HEK293 (cell line): ENCODE results near the gene MRPS2.
"Not testable (repeated sequence)": the region's sequence is repeated elsewhere in the genome, so short reads cannot be mapped to it uniquely, and the experiment has no call there.

Source experiments
- CTCF ChIA-PET: fragments of 350-600 bp; formaldehyde crosslinking; extraction: SDS; loops from one replicate; lab custom pipeline; 2021; ENCODE audit warnings: antibody characterized with exemption; lab: Yijun Ruan, JAX
- POLR2A ChIA-PET: fragments of 300-600 bp; formaldehyde crosslinking; extraction: SDS; loops from one replicate; lab custom pipeline; 2020; ENCODE audit warnings: antibody characterized with exemption, inconsistent platforms; lab: Yijun Ruan, JAX
- H3K27ac ChIP-seq: fragments of 200-500 bp; sonication (Bioruptor generic); 2 replicates; pipeline ENCODE4 v1.5.1; 2014; ENCODE audit warnings: low read depth, low read length, control low read depth, inconsistent platforms; ENCODE audit errors: extremely low read depth
- H3K36me3 ChIP-seq, 2 experiments: fragments of 200-500 bp in 1 of 2; sonication (Bioruptor generic) in 1 of 2; 1 replicate in 1 of 2; 2 replicates in 1 of 2; pipeline ENCODE4 v1.5.1; 2014 to 2017; ENCODE audit warnings: inconsistent platforms in 2 of 2, low read length in 2 of 2; ENCODE audit not compliant: control insufficient read depth in 2 of 2, insufficient read depth in 1 of 2
- H3K4me1 ChIP-seq: fragments of 200-500 bp; sonication (Bioruptor generic); 2 replicates; pipeline ENCODE4 v1.5.1; 2014; ENCODE audit warnings: mild to moderate bottlenecking, low read length, inconsistent platforms; ENCODE audit not compliant: control insufficient read depth, insufficient read depth
- H3K4me3 ChIP-seq: 2 replicates; pipeline ENCODE4 v1.5.1; 2011; ENCODE audit warnings: low read depth, mild to moderate bottlenecking, control low read depth, low read length, moderate library complexity
- H3K9me3 ChIP-seq: fragments of 200-500 bp; sonication (Bioruptor generic); 2 replicates; pipeline ENCODE4 v1.5.1; 2014; ENCODE audit warnings: low read depth, low read length, inconsistent platforms; ENCODE audit not compliant: control insufficient read depth, insufficient read depth
- KLF1 ChIP-seq: fragments of 450-650 bp; formaldehyde crosslinking; IDR thresholded peaks from 2 replicates; pipeline ENCODE4 v1.5.1; 2016; ENCODE audit warnings: missing biosample characterization, missing genetic modification characterization
- ZEB2 ChIP-seq: fragments of 450-650 bp; formaldehyde crosslinking; IDR thresholded peaks from 2 replicates; pipeline ENCODE4 v1.5.1; 2016; ENCODE audit warnings: missing biosample characterization, missing genetic modification characterization
- ZNF302 ChIP-seq: fragments of 450-650 bp; formaldehyde crosslinking; IDR thresholded peaks from 2 replicates; pipeline ENCODE4 v1.5.1; 2016; ENCODE audit warnings: missing biosample characterization, missing genetic modification characterization, low read depth
- ZNF394 ChIP-seq: fragments of 450-650 bp; formaldehyde crosslinking; IDR thresholded peaks from 2 replicates; pipeline ENCODE4 v1.5.1; 2016; ENCODE audit warnings: missing biosample characterization, missing genetic modification characterization, mild to moderate bottlenecking, moderate library complexity, borderline replicate concordance
- ZNF664 ChIP-seq: fragments of 450-650 bp; formaldehyde crosslinking; IDR thresholded peaks from 2 replicates; pipeline ENCODE4 v1.5.1; 2016; ENCODE audit warnings: missing biosample characterization, missing genetic modification characterization
- ZNF701 ChIP-seq: fragments of 450-650 bp; formaldehyde crosslinking; IDR thresholded peaks from 2 replicates; pipeline ENCODE4 v1.5.1; 2016; ENCODE audit warnings: missing biosample characterization, missing genetic modification characterization
- ZNF791 ChIP-seq: fragments of 450-650 bp; formaldehyde crosslinking; IDR thresholded peaks from 2 replicates; pipeline ENCODE4 v1.5.1; 2016; ENCODE audit warnings: missing biosample characterization, missing genetic modification characterization
- TF ChIP-seq, protein P1 (sequence below): fragments of 450-650 bp; formaldehyde crosslinking; IDR thresholded peaks from 2 replicates; pipeline ENCODE4 v1.5.1; 2016; ENCODE audit warnings: missing biosample characterization, missing genetic modification characterization
- TF ChIP-seq, protein P2 (sequence below): fragments of 450-650 bp; formaldehyde crosslinking; IDR thresholded peaks from 2 replicates; pipeline ENCODE4 v1.5.1; 2017; ENCODE audit warnings: missing biosample characterization, missing genetic modification characterization
- TF ChIP-seq, protein P3 (sequence below): fragments of 450-650 bp; formaldehyde crosslinking; IDR thresholded peaks from 2 replicates; pipeline ENCODE4 v1.5.1; 2017; ENCODE audit warnings: missing biosample characterization, missing genetic modification characterization

The MRPS2 gene

DNA sequence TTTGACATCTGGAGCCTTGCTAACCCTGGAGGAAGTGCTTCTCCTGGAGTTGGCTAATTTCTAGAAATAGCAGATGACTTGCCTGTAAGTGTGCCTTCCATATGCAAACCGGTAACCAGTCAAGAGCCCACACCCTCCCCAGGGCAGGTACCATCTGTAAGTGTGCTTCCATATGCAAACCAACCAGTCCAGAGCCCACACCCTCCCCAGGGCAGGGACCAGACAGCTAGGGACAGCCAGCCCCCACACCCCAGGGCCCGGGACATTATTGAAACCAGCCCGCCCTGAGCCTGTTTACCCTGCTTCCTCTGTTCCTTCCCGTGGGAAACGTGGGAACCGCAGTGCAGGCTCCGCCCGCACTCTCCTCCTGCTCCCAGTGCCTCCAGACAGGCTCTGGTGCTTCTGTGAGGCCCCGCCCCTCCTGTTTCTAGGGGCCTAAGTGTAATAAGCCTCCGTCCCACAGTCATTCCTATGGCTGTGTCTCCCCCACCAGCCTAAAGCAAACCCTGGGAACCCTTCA lies 33.8 kb downstream of the MRPS2 start:
- CTCF ChIA-PET = interaction anchor here (0.6 kb wide), 1 partner anchor 69 kb away, joined by 3 read pairs; no protein-coding TSS in a partner anchor

DNA sequence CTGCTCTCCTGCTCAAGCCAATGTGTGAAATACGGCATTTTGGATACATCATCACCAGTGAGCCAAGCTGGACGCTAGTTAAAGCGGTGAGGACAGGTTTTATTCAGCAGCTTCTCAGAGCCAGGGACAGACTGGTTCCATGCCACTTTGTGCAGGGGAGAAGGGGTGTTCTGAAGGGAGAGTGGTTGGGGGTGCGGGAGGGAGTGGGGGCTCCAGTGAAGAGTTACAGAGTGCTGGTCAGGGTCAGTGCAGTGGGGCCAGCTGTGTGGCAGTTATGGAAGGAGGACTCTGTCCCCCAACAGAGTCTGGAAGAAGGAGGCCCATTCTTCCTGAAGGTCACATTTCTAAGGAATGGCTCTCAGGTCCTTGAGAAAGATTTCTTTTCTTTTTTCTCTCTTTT lies 34.3 kb downstream of the MRPS2 start:
- H3K4me1 ChIP-seq, H3K27ac ChIP-seq, H3K36me3 ChIP-seq, POLR2A ChIA-PET, H3K9me3 ChIP-seq, H3K4me3 ChIP-seq: not testable (repeated sequence)
- CTCF ChIA-PET = interaction anchor here (0.7 kb wide), 2 partner anchors 10 to 30 kb away, joined by 4 to 6 read pairs; no protein-coding TSS in a partner anchor

More for the DNA sequence above, 33.8 kb downstream of the MRPS2 start:
- H3K36me3 ChIP-seq, POLR2A ChIA-PET, H3K27ac ChIP-seq, H3K4me1 ChIP-seq, H3K9me3 ChIP-seq, H3K4me3 ChIP-seq: not testable (repeated sequence)
- TF ChIP-seq KLF1 (tag by site-specific recombination) = peak; percentile 51

DNA sequence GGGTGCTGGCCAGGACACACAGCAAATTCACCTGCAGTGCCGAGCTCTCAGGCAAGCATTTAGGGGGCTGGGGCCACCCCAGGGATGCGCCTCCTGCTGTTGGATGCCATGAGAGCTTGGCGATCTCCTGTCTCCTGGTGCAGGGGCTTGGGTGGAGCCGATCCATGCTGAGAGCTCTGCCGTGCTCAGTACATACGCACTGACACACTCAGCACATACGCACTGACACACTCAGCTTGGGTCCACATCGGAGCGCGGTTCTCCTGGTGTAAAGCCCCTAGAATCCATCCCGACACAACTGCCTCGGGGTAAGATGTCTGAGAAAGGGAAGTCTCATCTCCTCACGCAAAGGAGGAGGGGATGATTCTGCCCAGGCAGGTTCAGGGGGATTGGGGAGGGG lies 35.1 kb downstream of the MRPS2 start:
- H3K4me1 ChIP-seq, CTCF ChIA-PET, H3K9me3 ChIP-seq, H3K4me3 ChIP-seq, H3K27ac ChIP-seq, H3K36me3 ChIP-seq, POLR2A ChIA-PET: not testable (repeated sequence)

DNA sequence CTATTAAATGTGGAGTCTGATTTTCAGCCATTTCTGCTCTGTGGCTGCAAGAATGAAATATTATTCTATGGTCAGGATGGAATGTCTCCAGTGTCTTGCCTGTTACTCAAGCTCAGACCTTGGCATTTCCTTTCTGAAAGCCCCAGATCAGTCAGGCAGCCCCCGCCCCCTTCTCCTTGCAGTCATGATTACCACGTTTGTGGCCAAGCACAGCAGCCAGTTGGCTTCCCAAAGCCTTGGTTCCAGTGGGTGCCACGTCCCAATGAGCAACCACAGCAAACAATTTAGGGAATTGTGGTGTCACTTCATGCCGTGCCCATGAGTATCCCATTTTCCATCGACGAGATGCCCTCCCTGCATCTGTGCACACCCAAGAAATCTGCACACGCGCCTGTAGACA lies 35.7 kb downstream of the MRPS2 start:
- POLR2A ChIA-PET = no interaction called here

More for the DNA sequence above, 35.7 kb downstream of the MRPS2 start:
- CTCF ChIA-PET = no interaction called here
- Histone ChIP-seq H3K9me3 (no peaks in the 10 kb centered on the region), H3K4me3 (no peak overlapping the region), H3K4me1 (no peaks in the 10 kb centered on the region), H3K36me3 (no peaks in the 10 kb centered on the region), H3K27ac (no peak overlapping the region)
- TF ChIP-seq ZNF791 (tag by site-specific recombination) (no peak), ZEB2 (tag by site-specific recombination) (no peak), ZNF664 (tag by site-specific recombination) (no peak), ZNF394 (no peak), ZNF302 (tag by site-specific recombination) (no peak), ZNF701 (no peak)
- TF ChIP-seq, protein P1, sequence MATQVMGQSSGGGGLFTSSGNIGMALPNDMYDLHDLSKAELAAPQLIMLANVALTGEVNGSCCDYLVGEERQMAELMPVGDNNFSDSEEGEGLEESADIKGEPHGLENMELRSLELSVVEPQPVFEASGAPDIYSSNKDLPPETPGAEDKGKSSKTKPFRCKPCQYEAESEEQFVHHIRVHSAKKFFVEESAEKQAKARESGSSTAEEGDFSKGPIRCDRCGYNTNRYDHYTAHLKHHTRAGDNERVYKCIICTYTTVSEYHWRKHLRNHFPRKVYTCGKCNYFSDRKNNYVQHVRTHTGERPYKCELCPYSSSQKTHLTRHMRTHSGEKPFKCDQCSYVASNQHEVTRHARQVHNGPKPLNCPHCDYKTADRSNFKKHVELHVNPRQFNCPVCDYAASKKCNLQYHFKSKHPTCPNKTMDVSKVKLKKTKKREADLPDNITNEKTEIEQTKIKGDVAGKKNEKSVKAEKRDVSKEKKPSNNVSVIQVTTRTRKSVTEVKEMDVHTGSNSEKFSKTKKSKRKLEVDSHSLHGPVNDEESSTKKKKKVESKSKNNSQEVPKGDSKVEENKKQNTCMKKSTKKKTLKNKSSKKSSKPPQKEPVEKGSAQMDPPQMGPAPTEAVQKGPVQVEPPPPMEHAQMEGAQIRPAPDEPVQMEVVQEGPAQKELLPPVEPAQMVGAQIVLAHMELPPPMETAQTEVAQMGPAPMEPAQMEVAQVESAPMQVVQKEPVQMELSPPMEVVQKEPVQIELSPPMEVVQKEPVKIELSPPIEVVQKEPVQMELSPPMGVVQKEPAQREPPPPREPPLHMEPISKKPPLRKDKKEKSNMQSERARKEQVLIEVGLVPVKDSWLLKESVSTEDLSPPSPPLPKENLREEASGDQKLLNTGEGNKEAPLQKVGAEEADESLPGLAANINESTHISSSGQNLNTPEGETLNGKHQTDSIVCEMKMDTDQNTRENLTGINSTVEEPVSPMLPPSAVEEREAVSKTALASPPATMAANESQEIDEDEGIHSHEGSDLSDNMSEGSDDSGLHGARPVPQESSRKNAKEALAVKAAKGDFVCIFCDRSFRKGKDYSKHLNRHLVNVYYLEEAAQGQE (tag by site-specific recombination) = no peak
- TF ChIP-seq, protein P2, sequence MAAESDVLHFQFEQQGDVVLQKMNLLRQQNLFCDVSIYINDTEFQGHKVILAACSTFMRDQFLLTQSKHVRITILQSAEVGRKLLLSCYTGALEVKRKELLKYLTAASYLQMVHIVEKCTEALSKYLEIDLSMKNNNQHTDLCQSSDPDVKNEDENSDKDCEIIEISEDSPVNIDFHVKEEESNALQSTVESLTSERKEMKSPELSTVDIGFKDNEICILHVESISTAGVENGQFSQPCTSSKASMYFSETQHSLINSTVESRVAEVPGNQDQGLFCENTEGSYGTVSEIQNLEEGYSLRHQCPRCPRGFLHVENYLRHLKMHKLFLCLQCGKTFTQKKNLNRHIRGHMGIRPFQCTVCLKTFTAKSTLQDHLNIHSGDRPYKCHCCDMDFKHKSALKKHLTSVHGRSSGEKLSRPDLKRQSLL (tag by site-specific recombination) = no peak
- TF ChIP-seq, protein P3, sequence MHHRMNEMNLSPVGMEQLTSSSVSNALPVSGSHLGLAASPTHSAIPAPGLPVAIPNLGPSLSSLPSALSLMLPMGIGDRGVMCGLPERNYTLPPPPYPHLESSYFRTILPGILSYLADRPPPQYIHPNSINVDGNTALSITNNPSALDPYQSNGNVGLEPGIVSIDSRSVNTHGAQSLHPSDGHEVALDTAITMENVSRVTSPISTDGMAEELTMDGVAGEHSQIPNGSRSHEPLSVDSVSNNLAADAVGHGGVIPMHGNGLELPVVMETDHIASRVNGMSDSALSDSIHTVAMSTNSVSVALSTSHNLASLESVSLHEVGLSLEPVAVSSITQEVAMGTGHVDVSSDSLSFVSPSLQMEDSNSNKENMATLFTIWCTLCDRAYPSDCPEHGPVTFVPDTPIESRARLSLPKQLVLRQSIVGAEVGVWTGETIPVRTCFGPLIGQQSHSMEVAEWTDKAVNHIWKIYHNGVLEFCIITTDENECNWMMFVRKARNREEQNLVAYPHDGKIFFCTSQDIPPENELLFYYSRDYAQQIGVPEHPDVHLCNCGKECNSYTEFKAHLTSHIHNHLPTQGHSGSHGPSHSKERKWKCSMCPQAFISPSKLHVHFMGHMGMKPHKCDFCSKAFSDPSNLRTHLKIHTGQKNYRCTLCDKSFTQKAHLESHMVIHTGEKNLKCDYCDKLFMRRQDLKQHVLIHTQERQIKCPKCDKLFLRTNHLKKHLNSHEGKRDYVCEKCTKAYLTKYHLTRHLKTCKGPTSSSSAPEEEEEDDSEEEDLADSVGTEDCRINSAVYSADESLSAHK (tag by site-specific recombination) = no peak
